H9 (cell line): Measurements from ENCODE around the gene C16orf89. TPM values are rescaled to one million over a fixed set of nuclear protein-coding genes. Genes with fewer than 3 reads are reported as not detected.

ENCODE experiments used
- DNase-seq: peaks from one replicate; pipeline ENCODE4 v3.0.0-alpha.2; 2017
- H2AFZ ChIP-seq: one replicate; pipeline ENCODE4 v1.6.1; 2013; ENCODE audit warnings: mild to moderate bottlenecking, low read length, control low read depth, moderate library complexity
- H2AK5ac ChIP-seq: 2 replicates; pipeline ENCODE4 v1.6.1; 2013; ENCODE audit warnings: low read length, control low read depth, mixed read lengths; ENCODE audit not compliant: insufficient read length
- H2BK120ac ChIP-seq: one replicate; pipeline ENCODE4 v1.6.1; 2013; ENCODE audit warnings: low read depth, mild to moderate bottlenecking, low read length, control low read depth, inconsistent platforms; ENCODE audit not compliant: poor library complexity, severe bottlenecking
- H2BK12ac ChIP-seq: 2 replicates; pipeline ENCODE4 v1.6.1; 2013; ENCODE audit warnings: low read length, control low read depth, mixed read lengths, low read depth; ENCODE audit not compliant: insufficient read length
- H2BK15ac ChIP-seq: 2 replicates; pipeline ENCODE4 v1.6.1; 2013; ENCODE audit warnings: low read depth, low read length, control low read depth
- H2BK20ac ChIP-seq: one replicate; pipeline ENCODE4 v1.6.1; 2013; ENCODE audit warnings: low read depth, mild to moderate bottlenecking, low read length, control low read depth, inconsistent platforms; ENCODE audit not compliant: poor library complexity, severe bottlenecking
- H2BK5ac ChIP-seq: 2 replicates; pipeline ENCODE4 v1.6.1; 2013; ENCODE audit warnings: low read length, control low read depth, mixed read lengths; ENCODE audit not compliant: insufficient read length
- H3K14ac ChIP-seq: 2 replicates; pipeline ENCODE4 v1.6.1; 2013; ENCODE audit warnings: low read length, control low read depth; ENCODE audit not compliant: insufficient read depth
- H3K18ac ChIP-seq: 2 replicates; pipeline ENCODE4 v1.6.1; 2013; ENCODE audit warnings: low read depth, mild to moderate bottlenecking, mixed read lengths, low read length, control low read depth; ENCODE audit not compliant: insufficient read length
- H3K23ac ChIP-seq: 2 replicates; pipeline ENCODE4 v1.6.1; 2013; ENCODE audit warnings: low read length, control low read depth, mixed read lengths, low read depth; ENCODE audit not compliant: insufficient read length
- H3K23me2 ChIP-seq: 2 replicates; pipeline ENCODE4 v1.6.1; 2013; ENCODE audit warnings: low read depth, mild to moderate bottlenecking, mixed read lengths, low read length, control low read depth; ENCODE audit not compliant: insufficient read length, poor library complexity, severe bottlenecking
- H3K27ac ChIP-seq: 2 replicates; pipeline ENCODE4 v1.5.1; 2013; ENCODE audit warnings: low read length, control low read depth, mixed read lengths, low read depth; ENCODE audit not compliant: insufficient read length
- H3K27me3 ChIP-seq: 2 replicates; pipeline ENCODE4 v1.6.1; 2013; ENCODE audit warnings: low read length, control low read depth, inconsistent platforms; ENCODE audit not compliant: insufficient read depth
- H3K4ac ChIP-seq: 2 replicates; pipeline ENCODE4 v1.6.1; 2013; ENCODE audit warnings: low read depth, mild to moderate bottlenecking, control low read depth, inconsistent platforms, low read length, moderate library complexity
- H3K4me1 ChIP-seq: 2 replicates; pipeline ENCODE4 v1.6.1; 2013; ENCODE audit warnings: low read length, control low read depth, inconsistent platforms; ENCODE audit not compliant: insufficient read depth
- H3K4me2 ChIP-seq: 2 replicates; pipeline ENCODE4 v1.6.1; 2013; ENCODE audit warnings: low read length, control low read depth, mixed read lengths; ENCODE audit not compliant: insufficient read length, insufficient read depth
- H3K56ac ChIP-seq: 2 replicates; pipeline ENCODE4 v1.6.1; 2013; ENCODE audit warnings: low read depth, mild to moderate bottlenecking, mixed read lengths, low read length, control low read depth; ENCODE audit not compliant: insufficient read length
- H3K79me1 ChIP-seq: 2 replicates; pipeline ENCODE4 v1.6.1; 2013; ENCODE audit warnings: low read depth, mild to moderate bottlenecking, moderate library complexity, low read length, control low read depth, inconsistent platforms; ENCODE audit not compliant: insufficient read depth, poor library complexity, severe bottlenecking
- H3K79me2 ChIP-seq: 2 replicates; pipeline ENCODE4 v1.6.1; 2013; ENCODE audit warnings: low read length, control low read depth, inconsistent platforms; ENCODE audit not compliant: insufficient read depth
- H3K9ac ChIP-seq: 2 replicates; pipeline ENCODE4 v1.6.1; 2013; ENCODE audit warnings: low read length, control low read depth, mixed read lengths; ENCODE audit not compliant: insufficient read length; ENCODE audit errors: extremely low read depth
- H3K9me3 ChIP-seq: one replicate; pipeline ENCODE4 v1.6.1; 2013; ENCODE audit warnings: low read depth, low read length, inconsistent platforms; ENCODE audit not compliant: control insufficient read depth
- H3T11ph ChIP-seq: one replicate; pipeline ENCODE4 v1.6.1; 2013; ENCODE audit warnings: mild to moderate bottlenecking, low read length, control low read depth, inconsistent platforms
- H4K20me1 ChIP-seq: one replicate; pipeline ENCODE4 v1.6.1; 2013; ENCODE audit not compliant: control insufficient read depth, insufficient read length, insufficient read depth
- H4K5ac ChIP-seq: 2 replicates; pipeline ENCODE4 v1.6.1; 2013; ENCODE audit warnings: low read depth, mild to moderate bottlenecking, mixed read lengths, low read length, control low read depth; ENCODE audit not compliant: insufficient read length
- H4K8ac ChIP-seq: replicated peaks from 2 replicates; pipeline ENCODE4 v1.6.1; 2013; ENCODE audit warnings: low read length, control low read depth, mixed read lengths, low read depth; ENCODE audit not compliant: insufficient read length
- H4K91ac ChIP-seq: 2 replicates; pipeline ENCODE4 v1.6.1; 2013; ENCODE audit warnings: low read depth, mild to moderate bottlenecking, moderate library complexity, mixed read lengths, low read length, control low read depth; ENCODE audit not compliant: insufficient read length
- H3K27ac Mint-ChIP-seq, 3 experiments: 2 replicates in 2 of 3; 3 replicates in 1 of 3; pipeline ENCODE4 v1.8.0; 2020 to 2021; ENCODE audit warnings: mixed read lengths in 3 of 3, mild to moderate bottlenecking in 1 of 3, moderate library complexity in 1 of 3
- H3K27me3 Mint-ChIP-seq: 2 replicates; pipeline ENCODE4 v1.8.0; 2021; ENCODE audit warnings: low read depth, mild to moderate bottlenecking, moderate library complexity, mixed read lengths
- H3K36me3 Mint-ChIP-seq, 3 experiments: 2 replicates in 2 of 3; 3 replicates in 1 of 3; pipeline ENCODE4 v1.8.0; 2020 to 2021; ENCODE audit warnings: low read depth in 3 of 3, mixed read lengths in 3 of 3; ENCODE audit not compliant: insufficient read depth in 1 of 3
- H3K4me1 Mint-ChIP-seq, 2 experiments: 2 replicates each; pipeline ENCODE4 v1.8.0; 2020; ENCODE audit warnings: mixed read lengths in 2 of 2
- H3K4me3 Mint-ChIP-seq, 2 experiments: 2 replicates in 1 of 2; 3 replicates in 1 of 2; pipeline ENCODE4 v1.8.0; 2020 to 2021; ENCODE audit warnings: mild to moderate bottlenecking in 2 of 2, mixed read lengths in 2 of 2, moderate library complexity in 1 of 2
- H3K9me3 Mint-ChIP-seq, 2 experiments: 2 replicates in 1 of 2; 3 replicates in 1 of 2; pipeline ENCODE4 v1.8.0; 2020; ENCODE audit warnings: mild to moderate bottlenecking in 2 of 2, mixed read lengths in 2 of 2, moderate library complexity in 1 of 2
- WGBS: extraction: QIAGEN DNeasy Blood & Tissue Kit; methylation state at CpG from one replicate; pipeline ENCODE4 v1.1.7; 2013; ENCODE audit warnings: missing lambda C conversion rate, low lambda C conversion rate, mixed read lengths; ENCODE audit not compliant: insufficient read length; ENCODE audit errors: extremely low coverage; 5-methylcytosine and 5-hydroxymethylcytosine counted together
- total RNA-seq: library from RNA; stranded (reverse); gene quantifications from 2 replicates; pipeline ENCODE4 v1.2.1, GENCODE V29; 2021
- TF ChIP-seq, protein P1 (sequence below): fragments of 200-600 bp; sonication (generic); conservative IDR thresholded peaks from 3 replicates; pipeline ENCODE4 v1.8.0; 2021; ENCODE audit warnings: antibody characterized with exemption, mild to moderate bottlenecking

The C16orf89 gene
- total RNA-seq, 1 experiment from 2014 or later: 2.5 TPM

DNA sequence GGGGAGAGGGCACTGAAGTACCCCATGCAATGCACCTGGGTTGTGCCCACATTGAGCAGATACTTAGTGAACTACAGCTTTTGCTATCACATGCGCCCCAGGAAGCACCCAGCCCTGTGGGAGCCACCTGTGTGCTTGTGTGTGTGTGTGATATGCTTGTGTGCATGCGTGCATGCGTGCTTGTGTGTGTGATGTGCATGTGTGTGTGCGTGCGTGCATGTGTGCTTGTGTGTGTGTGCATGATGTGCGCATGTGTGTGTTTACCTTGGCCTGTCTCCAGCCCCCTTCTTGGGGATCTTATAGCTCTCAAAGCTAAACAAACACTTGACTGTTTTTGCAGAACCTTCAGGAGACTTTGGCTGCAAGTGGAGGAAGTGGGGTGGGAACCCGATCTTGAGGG, 841 bp downstream of the C16orf89 start:
- H3K27me3 ChIP-seq: no peaks in the 10 kb centered on the region
- H3K27ac Mint-ChIP-seq: peak overlapping the region in 1 of 3 experiments; percentile 31; a peak in 1 of 7 replicates

More for the DNA sequence above, 841 bp downstream of the C16orf89 start:
- Histone ChIP-seq H3K56ac (no peak overlapping the region), H3T11ph (no peak overlapping the region), H4K8ac (no peak overlapping the region), H4K20me1 (no peaks in the 10 kb centered on the region), H2BK5ac (no peak overlapping the region), H3K9ac (no peak overlapping the region), H3K4me2 (no peak overlapping the region), H3K27ac (no peak overlapping the region), H3K9me3 (no peaks in the 10 kb centered on the region), H2BK15ac (no peak overlapping the region), H2AFZ (no peak overlapping the region), H4K5ac (no peak overlapping the region), H2AK5ac (no peak overlapping the region), H3K14ac (no peak overlapping the region), H3K79me2 (no peaks in the 10 kb centered on the region), H3K18ac (no peak overlapping the region), H2BK12ac (no peak overlapping the region), H3K4me1 (no peaks in the 10 kb centered on the region), H4K91ac (no peak overlapping the region), H2BK20ac (no peak overlapping the region), H3K23ac (no peak overlapping the region), H3K4ac (no peak overlapping the region), H3K23me2 (no peaks in the 10 kb centered on the region), H3K79me1 (no peaks in the 10 kb centered on the region), H2BK120ac (no peak overlapping the region)
- Mint-ChIP-seq H3K27me3 (no peaks in the 10 kb centered on the region; the same call in 1 of the 2 replicates), H3K4me1 (peaks cover 21 to 23% of the 10 kb centered on the region in 2 experiments), H3K36me3 (no peaks in the 10 kb centered on the region), H3K4me3 (no peak overlapping the region), H3K9me3 (no peaks in the 10 kb centered on the region; a peak in 2 of 5 replicates)
- TF ChIP-seq, protein P1, sequence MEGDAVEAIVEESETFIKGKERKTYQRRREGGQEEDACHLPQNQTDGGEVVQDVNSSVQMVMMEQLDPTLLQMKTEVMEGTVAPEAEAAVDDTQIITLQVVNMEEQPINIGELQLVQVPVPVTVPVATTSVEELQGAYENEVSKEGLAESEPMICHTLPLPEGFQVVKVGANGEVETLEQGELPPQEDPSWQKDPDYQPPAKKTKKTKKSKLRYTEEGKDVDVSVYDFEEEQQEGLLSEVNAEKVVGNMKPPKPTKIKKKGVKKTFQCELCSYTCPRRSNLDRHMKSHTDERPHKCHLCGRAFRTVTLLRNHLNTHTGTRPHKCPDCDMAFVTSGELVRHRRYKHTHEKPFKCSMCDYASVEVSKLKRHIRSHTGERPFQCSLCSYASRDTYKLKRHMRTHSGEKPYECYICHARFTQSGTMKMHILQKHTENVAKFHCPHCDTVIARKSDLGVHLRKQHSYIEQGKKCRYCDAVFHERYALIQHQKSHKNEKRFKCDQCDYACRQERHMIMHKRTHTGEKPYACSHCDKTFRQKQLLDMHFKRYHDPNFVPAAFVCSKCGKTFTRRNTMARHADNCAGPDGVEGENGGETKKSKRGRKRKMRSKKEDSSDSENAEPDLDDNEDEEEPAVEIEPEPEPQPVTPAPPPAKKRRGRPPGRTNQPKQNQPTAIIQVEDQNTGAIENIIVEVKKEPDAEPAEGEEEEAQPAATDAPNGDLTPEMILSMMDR: no peak
- DNase-seq: no peak
- WGBS: no CpG with 5 or more reads among the region's 7 CpGs
